Measurements from ENCODE around the gene PEAR1. TPM values are rescaled to one million over a fixed set of nuclear protein-coding genes. Genes with fewer than 3 reads are reported as not detected.

PEAR1 gene
- total RNA-seq, 1 experiment from 2014 or later = 0.39 TPM

DNA sequence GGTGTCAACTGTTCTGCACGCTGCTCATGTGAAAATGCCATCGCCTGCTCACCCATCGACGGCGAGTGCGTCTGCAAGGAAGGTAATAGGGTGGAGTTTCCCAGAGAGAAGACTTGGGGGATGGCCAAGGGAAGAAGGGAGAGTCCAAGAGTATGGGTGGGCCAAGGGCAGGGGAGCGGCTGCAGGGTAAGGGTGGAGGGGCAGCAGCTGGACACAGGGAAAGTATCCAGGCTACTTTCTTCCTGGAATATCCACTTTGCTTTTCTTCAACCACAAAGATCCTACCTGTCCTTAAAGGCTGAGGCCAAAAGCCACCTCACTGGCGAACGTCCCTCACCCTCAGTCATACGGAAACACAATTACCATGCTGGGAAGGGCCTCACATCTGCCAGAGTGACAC is 15.4 kb downstream of the PEAR1 start:
- no peaks in the 10 kb centered on the region for H3K36me3 Mint-ChIP-seq (ENCODE audit: insufficient read depth in 1 of 3, low read depth in 3 of 3)
- TF ChIP-seq, protein P1, sequence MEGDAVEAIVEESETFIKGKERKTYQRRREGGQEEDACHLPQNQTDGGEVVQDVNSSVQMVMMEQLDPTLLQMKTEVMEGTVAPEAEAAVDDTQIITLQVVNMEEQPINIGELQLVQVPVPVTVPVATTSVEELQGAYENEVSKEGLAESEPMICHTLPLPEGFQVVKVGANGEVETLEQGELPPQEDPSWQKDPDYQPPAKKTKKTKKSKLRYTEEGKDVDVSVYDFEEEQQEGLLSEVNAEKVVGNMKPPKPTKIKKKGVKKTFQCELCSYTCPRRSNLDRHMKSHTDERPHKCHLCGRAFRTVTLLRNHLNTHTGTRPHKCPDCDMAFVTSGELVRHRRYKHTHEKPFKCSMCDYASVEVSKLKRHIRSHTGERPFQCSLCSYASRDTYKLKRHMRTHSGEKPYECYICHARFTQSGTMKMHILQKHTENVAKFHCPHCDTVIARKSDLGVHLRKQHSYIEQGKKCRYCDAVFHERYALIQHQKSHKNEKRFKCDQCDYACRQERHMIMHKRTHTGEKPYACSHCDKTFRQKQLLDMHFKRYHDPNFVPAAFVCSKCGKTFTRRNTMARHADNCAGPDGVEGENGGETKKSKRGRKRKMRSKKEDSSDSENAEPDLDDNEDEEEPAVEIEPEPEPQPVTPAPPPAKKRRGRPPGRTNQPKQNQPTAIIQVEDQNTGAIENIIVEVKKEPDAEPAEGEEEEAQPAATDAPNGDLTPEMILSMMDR (conservative IDR thresholded peaks at IDR 0.05) = no peak
- no peaks in the 10 kb centered on the region for H3K79me1 ChIP-seq (ENCODE audit: insufficient read depth, low read depth, low read length, poor library complexity, severe bottlenecking)
- H2BK15ac ChIP-seq (ENCODE audit: low read depth, low read length) = no peak overlapping the region
- no peaks in the 10 kb centered on the region for H3K79me2 ChIP-seq (ENCODE audit: insufficient read depth, low read length)
- no peak overlapping the region for H2BK20ac ChIP-seq (ENCODE audit: low read depth, low read length, poor library complexity, severe bottlenecking)
- no peak overlapping the region for H2BK120ac ChIP-seq (ENCODE audit: low read depth, low read length, poor library complexity, severe bottlenecking)
- H4K8ac ChIP-seq (replicated peaks; ENCODE audit: insufficient read length, low read depth, low read length) = no peak overlapping the region
- no peak overlapping the region for H2BK12ac ChIP-seq (ENCODE audit: insufficient read length, low read depth, low read length)
- no peak overlapping the region for H3K23ac ChIP-seq (ENCODE audit: insufficient read length, low read depth, low read length)
- no peak overlapping the region for H3K27ac ChIP-seq (ENCODE audit: insufficient read length, low read depth, low read length)
- H3K27ac Mint-ChIP-seq = no peak overlapping the region
- H3K27me3 ChIP-seq (ENCODE audit: insufficient read depth, low read length) = no peaks in the 10 kb centered on the region; the same call in 1 of the 2 replicates
- no peak overlapping the region for H3K4me3 Mint-ChIP-seq
- no peak overlapping the region for H3K18ac ChIP-seq (ENCODE audit: insufficient read length, low read depth, low read length)
- no peaks in the 10 kb centered on the region for H3K4me1 ChIP-seq (ENCODE audit: insufficient read depth, low read length)
- no peaks in the 10 kb centered on the region for H4K20me1 ChIP-seq (ENCODE audit: control insufficient read depth, insufficient read depth, insufficient read length)
- H3K9me3 Mint-ChIP-seq = no peaks in the 10 kb centered on the region; a peak in 1 of 5 replicates
- H3K9ac ChIP-seq (ENCODE audit: extremely low read depth, insufficient read length, low read length) = no peak overlapping the region
- no peak overlapping the region for H4K5ac ChIP-seq (ENCODE audit: insufficient read length, low read depth, low read length)
- H3K23me2 ChIP-seq (ENCODE audit: insufficient read length, low read depth, low read length, poor library complexity, severe bottlenecking) = no peaks in the 10 kb centered on the region
- peaks cover 32% of the 10 kb centered on the region for H3K27me3 Mint-ChIP-seq (ENCODE audit: low read depth)
- H2BK5ac ChIP-seq (ENCODE audit: insufficient read length, low read length) = no peak overlapping the region
- H4K91ac ChIP-seq (ENCODE audit: insufficient read length, low read depth, low read length) = no peak overlapping the region
- no peak overlapping the region for H3K4me2 ChIP-seq (ENCODE audit: insufficient read depth, insufficient read length, low read length)
- H3K56ac ChIP-seq (ENCODE audit: insufficient read length, low read depth, low read length) = no peak overlapping the region
- no peak for DNase-seq
- no CpG with 5 or more reads among the region's 10 CpGs for WGBS (ENCODE audit: extremely low coverage, insufficient read length, low lambda C conversion rate)
- H2AFZ ChIP-seq (ENCODE audit: low read length) = no peak overlapping the region
- no peaks in the 10 kb centered on the region for H3K9me3 ChIP-seq (ENCODE audit: control insufficient read depth, low read depth, low read length)
- no peak overlapping the region for H3T11ph ChIP-seq (ENCODE audit: low read length)
- no peak overlapping the region for H3K4ac ChIP-seq (ENCODE audit: low read depth, low read length)
- peaks cover 6 to 22% of the 10 kb centered on the region in 2 experiments for H3K4me1 Mint-ChIP-seq
- H3K14ac ChIP-seq (ENCODE audit: insufficient read depth, low read length) = no peak overlapping the region
- no peak overlapping the region for H2AK5ac ChIP-seq (ENCODE audit: insufficient read length, low read length)
